ENCODE data around the gene FAM184B. TPM values are rescaled to one million over a fixed set of nuclear protein-coding genes. Genes with fewer than 3 reads are reported as not detected.

FAM184B gene
- not detected for total RNA-seq

GRCh38 chr4:17781300-17782287, at the start of gene FAM184B:
TSS of gene FAM184B (minus strand) at chr4:17781621. CDS start at chr4:17781299, 322 bp downstream.
- no peaks in the 10 kb centered on the region for H3K36me3 ChIP-seq
- no peaks in the 10 kb centered on the region for H3K9me3 ChIP-seq
- H3K27me3 ChIP-seq = no peaks in the 10 kb centered on the region
- no peak within 1 kb of the TSS for H3K27ac ChIP-seq
- peaks cover 0 to 20% of the 10 kb centered on the region in 2 donors for H3K4me1 ChIP-seq
- H3K4me3 ChIP-seq = peak within 1 kb of the TSS; percentile 22 to 48
- TF ChIP-seq CTCF (IDR thresholded peaks at IDR 0.05) = no peak
- no peak for DNase-seq (ENCODE audit: low spot score)

DNA sequence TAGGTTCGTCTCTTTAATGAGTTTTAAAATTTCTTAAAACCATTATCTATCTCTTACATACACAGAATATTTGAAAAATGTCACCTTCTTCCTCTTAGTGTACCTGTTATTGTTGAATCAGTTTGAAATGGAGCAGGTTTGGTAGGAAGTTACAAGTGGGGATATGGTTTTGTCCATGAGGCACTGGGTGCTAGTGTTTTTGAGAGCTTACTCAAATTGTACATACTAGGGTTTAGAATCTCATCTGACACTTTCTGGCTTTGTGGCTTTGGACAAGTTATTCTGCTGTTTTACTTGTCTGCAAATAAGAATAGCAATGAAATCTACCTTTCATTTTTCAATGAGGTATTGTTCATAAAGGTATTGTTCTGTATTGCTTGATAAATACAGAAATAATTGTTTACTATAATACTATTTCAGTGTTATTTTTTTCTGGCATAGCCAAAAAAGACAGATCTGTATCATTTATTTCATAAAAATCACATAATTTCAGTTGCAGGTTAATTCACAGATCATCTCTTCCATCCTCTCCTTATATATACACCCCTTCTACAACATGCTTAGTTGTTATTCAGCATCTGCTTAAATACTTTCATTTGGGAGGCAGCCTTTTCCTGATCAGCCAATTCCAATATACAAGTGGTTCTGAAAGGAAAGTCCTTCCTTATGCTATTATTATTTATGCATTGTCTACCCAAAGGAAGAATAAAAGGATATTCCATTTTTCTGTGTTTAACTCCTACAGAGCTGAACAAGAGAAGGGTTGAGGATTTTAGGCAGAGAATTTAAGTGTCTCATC, 42.6 kb upstream of the FAM184B start:
- Histone ChIP-seq H3K9me3 (no peaks in the 10 kb centered on the region), H3K36me3 (no peaks in the 10 kb centered on the region), H3K27ac (no peak overlapping the region), H3K4me3 (no peak overlapping the region), H3K4me1 (no peaks in the 10 kb centered on the region), H3K27me3 (no peaks in the 10 kb centered on the region)
- no peak for DNase-seq (ENCODE audit: low spot score)
- no peak for TF ChIP-seq CTCF (IDR thresholded peaks at IDR 0.05)

DNA sequence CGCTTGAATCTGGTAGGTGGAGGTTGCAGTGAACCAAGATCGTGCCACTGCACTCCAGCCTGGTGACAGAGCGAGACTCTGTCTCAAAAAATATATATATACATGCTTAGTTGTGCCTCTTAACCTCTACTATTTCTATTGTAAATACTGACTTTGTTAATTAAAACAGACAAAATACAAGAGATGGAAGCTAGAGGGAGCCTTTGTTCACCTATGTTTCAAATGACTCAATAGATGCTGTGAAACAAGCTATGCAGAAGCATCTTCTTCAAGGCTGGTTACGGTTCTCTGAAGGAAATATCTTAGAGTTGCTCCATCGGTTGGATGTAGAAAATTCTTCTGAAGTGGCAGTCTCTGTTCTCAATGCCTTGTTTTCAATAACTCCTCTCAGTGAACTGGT, 35.6 kb upstream of the FAM184B start:
- TF ChIP-seq CTCF (IDR thresholded peaks at IDR 0.05) = peak in 1 of 2 donors; percentile 67
- H3K9me3 ChIP-seq = no peaks in the 10 kb centered on the region
- no peak overlapping the region for H3K27ac ChIP-seq
- no peaks in the 10 kb centered on the region for H3K4me1 ChIP-seq
- no peaks in the 10 kb centered on the region for H3K27me3 ChIP-seq
- no peak overlapping the region for H3K4me3 ChIP-seq
- no peak for DNase-seq (ENCODE audit: low spot score)
- no peaks in the 10 kb centered on the region for H3K36me3 ChIP-seq

DNA sequence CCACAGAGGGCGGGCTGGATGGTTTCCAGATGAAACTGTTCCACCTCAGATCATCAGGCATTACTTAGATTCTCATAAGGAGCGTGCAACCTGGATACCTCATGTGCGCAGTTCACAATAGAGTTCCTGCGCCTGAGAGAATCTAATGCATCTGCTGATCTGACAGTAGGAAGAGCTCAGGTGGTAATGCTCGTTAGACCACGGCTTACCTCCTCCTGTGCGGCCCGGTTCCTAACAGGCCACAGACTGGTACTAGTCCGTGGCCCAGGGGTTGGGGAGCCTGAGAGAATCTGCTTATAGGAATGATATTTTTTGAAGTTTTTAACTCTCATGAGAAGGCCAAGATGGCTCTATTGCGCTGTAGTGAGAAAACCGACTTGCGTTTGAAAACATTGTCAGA, 34.7 kb upstream of the FAM184B start:
- Histone ChIP-seq H3K27me3 (no peaks in the 10 kb centered on the region), H3K9me3 (no peaks in the 10 kb centered on the region), H3K4me3 (no peak overlapping the region), H3K27ac (no peak overlapping the region), H3K4me1 (peaks cover 0 to 6% of the 10 kb centered on the region in 2 donors), H3K36me3 (no peaks in the 10 kb centered on the region)
- no peak for TF ChIP-seq CTCF (IDR thresholded peaks at IDR 0.05)
- no peak for DNase-seq (ENCODE audit: low spot score)

- Histone ChIP-seq H3K27me3 (no peaks in the 10 kb centered on the region), H3K27ac (no peak overlapping the region), H3K9me3 (no peaks in the 10 kb centered on the region), H3K4me3 (no peak overlapping the region), H3K36me3 (no peaks in the 10 kb centered on the region), H3K4me1 (peaks cover 0 to 17% of the 10 kb centered on the region in 2 donors)
- no peak for DNase-seq (ENCODE audit: low spot score)
- no peak for TF ChIP-seq CTCF (IDR thresholded peaks at IDR 0.05)
Observed at GRCh38 chr4:17814140-17814539, 32.7 kb upstream of the FAM184B start.
